Pericardium fibroblast (primary cell): Measurements from ENCODE around the gene TIMM8A. TPM values are rescaled to one million over a fixed set of nuclear protein-coding genes. Genes with fewer than 3 reads are reported as not detected.

Experiments used
- total RNA-seq: library from RNA; depleted of rRNA; stranded (reverse); fragments of >200 nt; gene quantifications from 2 replicates; pipeline ENCODE4 v1.2.3, GENCODE V29; 2015

The TIMM8A gene
- total RNA-seq = 2.6 and 4.3 TPM in 2 replicates

GRCh38 chrX:101348452-101349192 lies at the start of gene TIMM8A:
TIMM8A (minus strand) TSS chrX:101348742; CDS start chrX:101348664, 78 bp downstream.

GRCh38 chrX:101390664-101391525 lies 42.4 kb upstream of the TIMM8A start, which contains the start of gene RPL36A:
RPL36A (plus strand) TSS chrX:101391011; CDS start chrX:101391044, 33 bp downstream.

GRCh38 chrX:101385795-101386541 lies 37.4 kb upstream of the TIMM8A start, which contains the start of gene BTK:
BTK (minus strand) TSS chrX:101386191; CDS start chrX:101375284, 10,907 bp downstream.

Other genes starting within 250 kb of the TIMM8A start
- 0.35 and 0.94 TPM in 2 replicates for gene DRP2, start 129.0 kb downstream of the TIMM8A start, total RNA-seq
- gene TAF7L, start 57.4 kb downstream of the TIMM8A start, total RNA-seq = not detected in 2 replicates
- 0.17 TPM in 1 of 2 replicates, not detected in the other for gene BTK, start 37.4 kb upstream of the TIMM8A start, total RNA-seq
- 335 and 700 TPM in 2 replicates for gene RPL36A, start 42.3 kb upstream of the TIMM8A start, total RNA-seq
- 10.9 and 18.1 TPM in 2 replicates for gene GLA, start 59.2 kb upstream of the TIMM8A start, total RNA-seq
- 39.7 and 45.3 TPM in 2 replicates for gene HNRNPH2, start 59.5 kb upstream of the TIMM8A start, total RNA-seq
- gene ARMCX4, start 136.7 kb upstream of the TIMM8A start, total RNA-seq = 0.70 and 1.4 TPM in 2 replicates
- gene ARMCX1, start 201.8 kb upstream of the TIMM8A start, total RNA-seq = 24.7 and 34.0 TPM in 2 replicates